ES-I3 (cell line): ENCODE measurements around the gene ERLEC1.

Experiments
- H3K36me3 ChIP-seq: 2 replicates; pipeline ENCODE4 v1.6.1; 2013; ENCODE audit warnings: mild to moderate bottlenecking, low read length, control low read depth, moderate library complexity; ENCODE audit not compliant: insufficient read depth
- H3K4me1 ChIP-seq: 2 replicates; pipeline ENCODE4 v1.6.1; 2013; ENCODE audit warnings: mild to moderate bottlenecking, control low read depth, low read length; ENCODE audit not compliant: insufficient read depth
- H3K9ac ChIP-seq: 2 replicates; pipeline ENCODE4 v1.6.1; 2013; ENCODE audit warnings: low read depth, mild to moderate bottlenecking, low read length, moderate library complexity
- H3K9me3 ChIP-seq: 2 replicates; pipeline ENCODE4 v1.6.1; 2013; ENCODE audit warnings: mild to moderate bottlenecking, low read length, moderate library complexity; ENCODE audit not compliant: control insufficient read depth, insufficient read depth

Gene ERLEC1

DNA sequence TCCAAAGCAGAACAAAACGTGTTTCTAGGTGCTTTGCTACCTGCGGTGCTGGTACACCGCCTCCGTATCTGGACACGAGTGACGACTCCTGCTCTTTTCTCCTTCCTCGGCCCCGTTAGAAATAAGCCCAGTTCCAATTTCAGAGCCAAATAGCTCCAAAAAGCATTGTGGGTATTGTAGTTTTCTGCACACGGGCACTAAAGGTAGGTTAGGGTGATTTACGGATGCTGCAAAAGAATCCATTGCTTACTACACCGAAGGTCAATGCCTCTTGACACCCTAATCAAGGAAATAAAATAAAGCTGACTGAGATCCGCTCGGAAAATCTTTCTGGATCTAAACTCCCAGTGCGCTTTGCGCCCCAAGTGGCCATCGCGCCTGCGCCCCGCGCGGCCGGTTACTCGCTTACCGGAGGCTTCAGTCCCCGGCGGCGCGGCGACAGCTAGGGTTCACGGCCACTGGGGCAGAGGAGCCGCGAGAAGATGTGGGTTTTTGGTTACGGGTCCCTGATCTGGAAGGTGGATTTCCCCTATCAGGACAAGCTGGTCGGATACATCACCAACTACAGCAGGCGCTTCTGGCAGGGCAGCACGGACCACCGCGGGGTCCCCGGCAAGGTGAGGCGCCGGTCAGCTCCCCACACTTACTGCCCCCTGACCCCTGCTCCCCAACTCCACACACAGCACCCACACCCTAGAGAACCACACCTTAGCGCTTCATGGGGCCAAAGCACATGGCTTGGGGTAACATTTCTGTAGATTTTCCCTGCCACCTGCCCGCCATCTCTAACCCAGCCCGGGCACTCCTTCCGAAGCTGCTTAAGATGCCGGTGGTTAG is 19.2 kb upstream of the ERLEC1 start, which contains the start of gene CHAC2:
TSS of gene CHAC2 (plus strand) at position 400 of the 837 bp plus-strand sequence. CDS start at position 483, 83 bp downstream.
- no peaks in the 10 kb centered on the region for H3K9me3 ChIP-seq
- H3K9ac ChIP-seq = peak within 1 kb of the TSS; percentile 91
- no peaks in the 10 kb centered on the region; the same call in 1 of the 2 replicates for H3K36me3 ChIP-seq
- H3K4me1 ChIP-seq = peaks cover 4% of the 10 kb centered on the region; the same call in 1 of the 2 replicates

DNA sequence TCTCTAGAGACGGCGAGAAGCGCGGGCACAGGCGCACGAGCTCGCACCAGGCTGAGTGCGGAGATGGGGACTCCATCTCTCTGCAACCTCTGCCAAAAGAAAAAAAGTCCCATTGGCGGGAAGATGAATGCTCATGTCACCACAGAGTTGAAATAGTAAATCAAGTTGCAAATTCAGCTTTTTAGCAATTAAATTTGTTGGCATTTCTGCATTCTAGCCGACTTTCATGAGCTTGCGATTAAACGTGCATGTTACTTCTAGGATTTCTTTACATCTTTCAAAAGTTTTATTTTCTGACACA is 18.7 kb upstream of the ERLEC1 start:
- Histone ChIP-seq H3K4me1 (peaks cover 4% of the 10 kb centered on the region; the same call in 1 of the 2 replicates), H3K9ac (peak overlapping the region; percentile 91), H3K36me3 (no peaks in the 10 kb centered on the region), H3K9me3 (no peaks in the 10 kb centered on the region)

DNA sequence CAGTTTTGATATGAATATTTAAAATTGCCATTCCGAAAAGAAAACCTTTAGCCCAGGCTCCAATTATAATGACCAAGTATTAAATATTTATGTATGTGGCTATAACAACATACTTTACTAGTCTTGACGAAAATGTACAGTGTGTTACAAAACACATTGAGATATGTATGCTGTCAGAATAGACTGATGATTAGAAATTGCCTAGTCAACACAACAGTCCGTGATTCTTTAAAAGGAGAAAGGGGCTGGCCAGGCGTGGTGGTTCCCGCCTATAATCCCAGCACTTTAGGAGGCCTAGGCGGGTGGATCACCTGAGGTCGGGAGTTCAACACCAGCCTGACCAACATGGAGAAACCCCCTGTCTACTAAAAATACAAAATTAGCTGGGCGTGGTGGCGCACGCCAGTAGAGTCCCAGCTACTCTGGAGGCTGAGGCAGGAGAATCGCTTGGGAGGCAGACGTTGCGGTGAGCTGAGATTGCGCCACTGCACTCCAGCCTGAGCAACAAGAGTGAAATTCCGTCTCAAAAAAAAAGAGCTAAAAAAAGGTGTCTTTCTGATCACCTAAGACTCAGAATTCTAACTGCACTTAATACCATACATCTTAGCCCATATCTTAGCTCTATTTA is 17.4 kb upstream of the ERLEC1 start:
- Histone ChIP-seq H3K4me1 (peaks cover 4% of the 10 kb centered on the region; the same call in 1 of the 2 replicates), H3K9me3 (no peaks in the 10 kb centered on the region), H3K9ac (no peak overlapping the region), H3K36me3 (no peaks in the 10 kb centered on the region)

DNA sequence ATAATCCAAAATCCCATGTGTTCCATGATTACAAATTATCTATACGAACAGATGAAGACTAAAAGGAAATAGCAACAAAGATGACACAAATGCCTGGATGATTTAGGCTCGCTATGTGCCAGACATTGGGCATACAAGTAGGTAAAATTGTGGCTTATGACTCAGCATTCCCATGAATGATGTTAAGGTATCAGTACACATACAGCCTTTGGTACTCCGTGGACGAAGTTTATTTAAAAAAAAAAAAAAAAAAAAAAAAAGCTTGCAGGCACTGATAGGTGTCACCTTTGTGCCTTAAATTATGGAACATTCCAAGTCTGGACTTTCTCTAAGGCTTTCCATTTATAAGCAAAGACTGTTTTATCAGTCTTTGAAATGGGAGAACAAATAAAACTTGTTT is 16.6 kb upstream of the ERLEC1 start:
- Histone ChIP-seq H3K9ac (no peak overlapping the region), H3K4me1 (peaks cover 4% of the 10 kb centered on the region; the same call in 1 of the 2 replicates), H3K36me3 (no peaks in the 10 kb centered on the region), H3K9me3 (no peaks in the 10 kb centered on the region)

DNA sequence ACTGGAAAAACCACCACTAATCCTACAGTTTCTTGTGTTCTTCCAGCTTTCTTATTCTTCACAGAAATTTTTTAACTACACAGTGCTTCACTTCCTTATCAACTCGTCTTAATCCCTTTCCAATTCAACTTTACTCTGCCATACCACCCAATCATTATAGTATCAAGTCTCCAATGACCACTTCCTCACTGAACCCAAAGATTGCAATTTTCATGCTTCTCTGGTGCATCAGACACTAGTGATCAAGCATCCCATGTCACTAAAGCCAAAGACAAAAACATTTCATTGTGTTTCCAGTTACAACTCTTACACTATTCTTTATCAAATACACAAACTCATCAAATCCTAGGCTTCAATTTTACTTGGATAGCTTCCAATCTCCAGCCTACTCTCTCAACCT is 9.7 kb upstream of the ERLEC1 start:
- Histone ChIP-seq H3K4me1 (0 out of 2 replicates have a peak, but pooled peaks cover 1% of the 10 kb centered on the region), H3K9ac (no peak overlapping the region), H3K9me3 (no peaks in the 10 kb centered on the region), H3K36me3 (no peaks in the 10 kb centered on the region)

DNA sequence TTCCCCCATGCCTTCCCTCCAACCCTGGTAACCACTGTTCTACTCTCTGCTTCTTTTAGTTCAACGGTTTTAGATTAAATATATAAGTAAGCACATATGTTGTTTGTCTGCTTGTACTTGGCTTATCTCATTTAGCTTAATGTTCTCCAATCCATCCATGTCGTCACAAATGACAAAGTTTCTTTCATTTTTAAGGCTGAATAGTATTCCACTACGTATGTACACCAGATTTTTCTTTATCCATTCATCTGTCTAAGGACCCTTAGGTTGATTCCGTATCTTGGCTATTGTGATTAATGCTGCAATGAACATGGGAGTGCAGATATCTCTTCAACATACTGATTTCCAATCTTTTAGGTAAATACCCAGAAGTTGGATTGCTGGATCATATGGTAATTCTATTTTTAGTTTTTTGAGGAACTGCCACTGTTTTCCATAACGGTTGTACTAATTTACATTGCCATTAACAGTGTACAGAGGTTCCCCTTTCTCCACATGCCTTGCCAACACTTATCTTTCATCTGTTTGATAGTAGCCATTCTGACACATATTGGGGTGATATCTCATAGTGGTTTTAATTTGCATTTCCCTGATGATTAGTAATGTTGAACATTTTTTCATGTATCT is 8.2 kb upstream of the ERLEC1 start:
- Histone ChIP-seq H3K36me3 (no peaks in the 10 kb centered on the region), H3K4me1 (peaks cover 8% of the 10 kb centered on the region; the same call in 1 of the 2 replicates), H3K9ac (no peak overlapping the region), H3K9me3 (no peaks in the 10 kb centered on the region)

DNA sequence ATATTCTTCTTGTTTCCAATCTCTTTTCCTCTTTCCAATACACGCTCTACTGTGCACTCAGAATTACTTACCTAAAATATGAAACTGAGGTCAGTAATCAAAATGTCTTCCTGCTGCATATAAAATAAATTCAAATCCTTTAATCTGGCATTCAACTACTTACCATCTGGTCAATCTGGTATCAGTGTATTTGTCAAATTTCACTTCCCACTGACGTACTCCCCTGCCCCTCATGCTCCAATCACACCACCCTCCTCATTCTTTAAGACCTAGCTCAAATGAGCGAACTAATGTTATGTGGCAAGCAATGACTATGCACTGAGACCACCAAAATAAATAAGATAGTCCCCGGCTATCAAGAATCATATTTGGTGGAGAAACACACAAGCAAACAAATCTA is 6.8 kb upstream of the ERLEC1 start:
- no peaks in the 10 kb centered on the region for H3K9me3 ChIP-seq
- no peaks in the 10 kb centered on the region for H3K36me3 ChIP-seq
- peaks cover 18% of the 10 kb centered on the region for H3K4me1 ChIP-seq
- no peak overlapping the region for H3K9ac ChIP-seq

DNA sequence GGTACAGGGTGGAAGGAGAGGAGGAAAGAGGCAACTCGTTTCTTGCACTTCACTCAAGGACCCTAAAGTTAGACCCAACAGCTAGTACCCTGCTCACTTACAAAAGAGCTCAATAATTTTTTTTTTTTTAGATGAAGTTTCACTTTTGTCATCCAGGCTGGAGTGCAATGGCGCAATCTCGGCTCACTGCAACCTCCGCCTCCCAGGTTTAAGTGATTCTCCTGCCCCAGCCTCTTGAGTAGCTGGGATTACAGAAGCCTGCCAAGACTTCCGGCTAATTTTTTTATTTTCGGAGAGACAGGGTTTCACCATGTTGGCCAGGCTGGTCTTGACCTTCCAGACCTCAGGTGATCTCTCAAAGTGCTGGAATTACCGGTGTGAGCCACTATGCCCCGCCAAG is 4.2 kb upstream of the ERLEC1 start:
- Histone ChIP-seq H3K9me3 (no peaks in the 10 kb centered on the region), H3K4me1 (peaks cover 18% of the 10 kb centered on the region), H3K9ac (no peak overlapping the region), H3K36me3 (no peaks in the 10 kb centered on the region)

DNA sequence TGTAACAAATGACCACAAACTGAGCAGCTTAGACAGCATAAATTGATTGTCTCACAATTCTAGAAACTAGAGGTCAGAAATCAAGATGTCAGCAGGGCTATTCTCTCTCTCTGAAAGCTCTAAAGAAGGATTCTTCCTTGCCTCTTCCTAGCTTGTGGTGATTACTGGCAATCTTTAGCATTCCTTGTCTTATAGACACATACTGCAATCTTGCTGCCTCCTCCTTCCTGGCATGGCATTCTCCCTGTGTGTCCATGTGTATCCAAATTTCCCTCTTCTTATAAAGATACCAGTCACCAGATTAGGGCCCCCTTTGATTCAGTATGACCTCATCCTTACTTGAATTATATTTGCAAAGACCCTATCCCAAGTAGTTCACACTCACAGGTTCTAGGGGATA is 2.4 kb upstream of the ERLEC1 start:
- Histone ChIP-seq H3K9me3 (no peaks in the 10 kb centered on the region), H3K36me3 (no peaks in the 10 kb centered on the region), H3K9ac (no peak overlapping the region), H3K4me1 (peaks cover 18% of the 10 kb centered on the region)

DNA sequence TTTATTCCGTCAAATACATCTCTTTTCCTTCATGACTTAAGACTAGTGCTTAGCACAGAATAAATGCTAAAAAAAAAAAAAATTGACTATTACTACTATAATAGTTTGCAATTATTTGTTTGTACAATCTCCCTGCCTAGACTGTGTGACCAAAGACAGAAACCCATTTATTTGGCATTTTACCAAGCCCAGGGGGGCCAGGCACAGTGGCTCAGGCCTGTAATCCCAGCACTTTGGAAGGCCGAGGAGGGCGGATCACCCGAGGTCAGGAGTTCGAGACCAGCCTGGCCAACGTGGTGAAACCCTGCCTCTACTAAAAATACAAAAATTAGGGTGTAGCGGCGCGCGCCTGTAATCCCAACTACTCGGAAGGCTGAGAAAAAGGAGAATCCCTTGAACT is 1.5 kb upstream of the ERLEC1 start:
- Histone ChIP-seq H3K9me3 (no peaks in the 10 kb centered on the region), H3K36me3 (no peaks in the 10 kb centered on the region), H3K9ac (peak overlapping the region; percentile 99), H3K4me1 (peaks cover 18% of the 10 kb centered on the region)

DNA sequence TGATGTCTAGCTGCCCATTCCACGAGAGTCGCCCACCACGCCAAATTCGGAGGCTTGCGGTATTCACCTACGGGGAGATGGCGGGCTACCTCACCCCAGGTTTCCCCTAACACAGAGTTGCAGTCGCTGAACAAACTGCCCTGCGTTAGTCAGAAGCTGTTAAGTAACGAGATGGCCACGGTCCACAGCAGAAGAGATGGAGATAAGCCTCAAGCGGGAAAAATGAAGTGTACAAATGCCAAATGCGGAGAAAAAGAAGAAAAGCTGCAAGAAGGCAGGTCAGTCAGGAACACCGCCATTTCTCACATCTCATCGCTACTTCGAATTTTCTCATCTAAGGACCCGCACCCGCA is 516 bp upstream of the ERLEC1 start:
- Histone ChIP-seq H3K9ac (peak overlapping the region; percentile 99), H3K9me3 (no peaks in the 10 kb centered on the region), H3K36me3 (no peaks in the 10 kb centered on the region), H3K4me1 (peaks cover 18% of the 10 kb centered on the region)

DNA sequence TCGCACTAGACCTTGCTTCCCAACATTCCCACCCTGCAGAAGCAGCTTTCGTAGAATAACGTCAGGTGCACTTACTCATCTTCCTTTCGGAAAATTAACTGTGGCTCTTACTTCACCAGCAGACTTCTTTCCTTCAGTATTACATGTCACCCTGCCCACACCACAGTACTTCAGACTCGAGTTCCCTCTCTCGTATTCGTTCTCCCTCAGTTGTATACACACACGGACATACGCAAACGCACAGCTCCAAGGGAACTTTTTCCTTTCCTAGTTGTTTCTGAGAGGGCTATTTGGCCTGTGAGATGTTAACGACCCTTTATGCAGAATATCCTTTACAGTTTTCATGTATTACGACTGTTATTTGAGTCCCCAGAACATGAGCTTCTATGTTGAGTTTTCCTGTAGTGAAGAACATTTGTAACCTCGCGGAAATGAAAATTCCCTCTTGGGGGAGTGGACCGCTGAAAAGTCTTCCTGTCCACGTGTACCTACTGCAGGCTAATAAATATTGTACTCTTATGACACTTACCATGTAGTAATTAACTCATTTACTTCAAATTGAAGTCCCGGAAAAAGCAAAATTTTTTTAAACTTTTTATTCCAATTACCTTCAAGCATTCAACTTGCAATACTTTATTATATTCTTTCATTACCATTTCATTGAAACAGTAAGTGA is 908 bp downstream of the ERLEC1 start:
- Histone ChIP-seq H3K4me1 (peaks cover 12% of the 10 kb centered on the region), H3K36me3 (no peaks in the 10 kb centered on the region), H3K9ac (peak overlapping the region; percentile 99), H3K9me3 (no peaks in the 10 kb centered on the region)

DNA sequence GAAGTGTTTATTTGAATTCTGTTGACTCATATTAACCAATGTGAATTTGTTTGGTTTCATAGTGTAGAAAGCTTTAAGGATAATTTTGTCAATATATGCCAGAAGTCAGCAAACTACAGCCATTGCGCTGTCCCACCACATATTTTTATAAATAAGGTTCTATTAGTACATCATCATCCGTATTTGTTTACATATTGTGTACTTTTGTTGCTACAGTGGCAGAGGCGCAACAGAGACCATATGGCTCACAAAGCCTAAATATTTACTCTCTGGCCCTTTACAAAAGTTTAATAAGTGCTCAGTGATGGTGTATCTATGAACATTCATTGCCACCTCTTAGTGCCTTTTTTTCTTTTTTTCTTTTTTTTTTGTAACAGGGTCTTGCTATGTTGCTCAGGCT is 6.4 kb downstream of the ERLEC1 start:
- H3K36me3 ChIP-seq = no peaks in the 10 kb centered on the region
- H3K9ac ChIP-seq = no peak overlapping the region
- no peaks in the 10 kb centered on the region for H3K4me1 ChIP-seq
- no peaks in the 10 kb centered on the region for H3K9me3 ChIP-seq

DNA sequence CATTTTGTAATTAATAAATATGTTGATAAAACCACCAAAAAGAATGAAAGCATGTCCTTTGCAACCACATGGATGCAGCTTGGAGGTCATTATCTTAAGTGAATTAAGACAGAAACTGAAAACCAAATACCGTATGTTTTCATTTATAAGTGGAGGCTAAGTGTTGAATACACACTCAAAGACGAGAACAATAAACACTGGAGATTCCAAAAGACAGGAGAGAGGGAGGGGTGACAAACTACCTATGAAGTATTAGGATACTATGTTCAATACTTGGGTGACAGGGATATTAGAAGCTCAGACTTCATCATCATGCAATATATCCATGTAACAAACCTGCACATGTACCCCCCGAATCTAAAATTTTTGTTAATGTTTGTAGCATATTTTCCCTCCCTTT is 7.0 kb downstream of the ERLEC1 start:
- H3K9me3 ChIP-seq = no peaks in the 10 kb centered on the region
- no peak overlapping the region for H3K9ac ChIP-seq
- H3K4me1 ChIP-seq = no peaks in the 10 kb centered on the region
- H3K36me3 ChIP-seq = no peaks in the 10 kb centered on the region
